ENCODE data around the gene IFTAP.

GRCh38 chr11:36565031-36565610 lies 29.2 kb upstream of the IFTAP start:
- TF ChIP-seq, protein P1, sequence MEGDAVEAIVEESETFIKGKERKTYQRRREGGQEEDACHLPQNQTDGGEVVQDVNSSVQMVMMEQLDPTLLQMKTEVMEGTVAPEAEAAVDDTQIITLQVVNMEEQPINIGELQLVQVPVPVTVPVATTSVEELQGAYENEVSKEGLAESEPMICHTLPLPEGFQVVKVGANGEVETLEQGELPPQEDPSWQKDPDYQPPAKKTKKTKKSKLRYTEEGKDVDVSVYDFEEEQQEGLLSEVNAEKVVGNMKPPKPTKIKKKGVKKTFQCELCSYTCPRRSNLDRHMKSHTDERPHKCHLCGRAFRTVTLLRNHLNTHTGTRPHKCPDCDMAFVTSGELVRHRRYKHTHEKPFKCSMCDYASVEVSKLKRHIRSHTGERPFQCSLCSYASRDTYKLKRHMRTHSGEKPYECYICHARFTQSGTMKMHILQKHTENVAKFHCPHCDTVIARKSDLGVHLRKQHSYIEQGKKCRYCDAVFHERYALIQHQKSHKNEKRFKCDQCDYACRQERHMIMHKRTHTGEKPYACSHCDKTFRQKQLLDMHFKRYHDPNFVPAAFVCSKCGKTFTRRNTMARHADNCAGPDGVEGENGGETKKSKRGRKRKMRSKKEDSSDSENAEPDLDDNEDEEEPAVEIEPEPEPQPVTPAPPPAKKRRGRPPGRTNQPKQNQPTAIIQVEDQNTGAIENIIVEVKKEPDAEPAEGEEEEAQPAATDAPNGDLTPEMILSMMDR (IDR thresholded peaks at IDR 0.05; ENCODE audit: borderline replicate concordance, extremely low read depth, low read length, poor library complexity, severe bottlenecking): no peak
- no peak for TF ChIP-seq EZH2 (IDR thresholded peaks at IDR 0.05; ENCODE audit: borderline replicate concordance, low read depth, low read length, severe bottlenecking)
